ENCODE measurements around the gene YLPM1. TPM values are rescaled to one million over a fixed set of nuclear protein-coding genes. Genes with fewer than 3 reads are reported as not detected.

YLPM1 gene
- total RNA-seq, 1 donor from 2014 or later, result 55.9 TPM

- peaks cover 12% of the 10 kb centered on the region for H3K36me3 Mint-ChIP-seq
- no peak overlapping the region for H3K4me3 ChIP-seq
- H3K9ac ChIP-seq, result no peak overlapping the region
- no peak overlapping the region for H2AFZ ChIP-seq (replicated peaks)
- TF ChIP-seq CTCF (IDR thresholded peaks at IDR 0.05) (no peak), EZH2 (IDR thresholded peaks at IDR 0.05) (no peak), EZH2phosphoT487 (IDR thresholded peaks at IDR 0.05) (no peak)
- no peak overlapping the region for H3K27ac ChIP-seq
- no peaks in the 10 kb centered on the region for H3K9me3 ChIP-seq (ENCODE audit: low read depth)
- H4K20me1 ChIP-seq (ENCODE audit: low read depth), result no peaks in the 10 kb centered on the region
- H3K9me3 Mint-ChIP-seq, result no peaks in the 10 kb centered on the region
- no peak overlapping the region for H3K27ac Mint-ChIP-seq
- H3K27me3 Mint-ChIP-seq (ENCODE audit: insufficient read depth, low read depth), result no peaks in the 10 kb centered on the region
- H3K4me2 ChIP-seq, result no peak overlapping the region
- no peaks in the 10 kb centered on the region for H3K4me1 ChIP-seq
- no peaks in the 10 kb centered on the region for H3K27me3 ChIP-seq
- no peak for DNase-seq (ENCODE audit: low spot score)
- no peaks in the 10 kb centered on the region for H3K79me2 ChIP-seq (ENCODE audit: low read depth)
- no peaks in the 10 kb centered on the region for H3F3A ChIP-seq (ENCODE audit: low read depth)
- H3K4me3 Mint-ChIP-seq, result no peak overlapping the region
- no peaks in the 10 kb centered on the region for H3K4me1 Mint-ChIP-seq
- peaks cover 6% of the 10 kb centered on the region for H3K36me3 ChIP-seq
Observed at GRCh38 chr14:74735125-74735524, 28.0 kb upstream of the YLPM1 start.

GRCh38 chr14:74737753-74738325, 25.3 kb upstream of the YLPM1 start:
- no peak overlapping the region for H3K27ac ChIP-seq
- Mint-ChIP-seq H3K27me3 (ENCODE audit: insufficient read depth, low read depth) (no peaks in the 10 kb centered on the region), H3K27ac (no peak overlapping the region)

GRCh38 chr14:74739293-74740030, 23.7 kb upstream of the YLPM1 start:
- no peak overlapping the region for H3K4me2 ChIP-seq
- no peak for DNase-seq (ENCODE audit: low spot score)
- H3K27ac ChIP-seq, result no peak overlapping the region
- no peak overlapping the region for H3K27ac Mint-ChIP-seq
- no peaks in the 10 kb centered on the region for H3K4me1 ChIP-seq
- no peak overlapping the region for H2AFZ ChIP-seq (replicated peaks)
- H3K4me1 Mint-ChIP-seq, result no peaks in the 10 kb centered on the region
- no peaks in the 10 kb centered on the region for H3F3A ChIP-seq (ENCODE audit: low read depth)
- no peak overlapping the region for H3K4me3 Mint-ChIP-seq
- H3K79me2 ChIP-seq (ENCODE audit: low read depth), result no peaks in the 10 kb centered on the region
- H3K27me3 ChIP-seq, result no peaks in the 10 kb centered on the region
- H3K9ac ChIP-seq, result no peak overlapping the region
- no peaks in the 10 kb centered on the region for H3K9me3 Mint-ChIP-seq
- no peak overlapping the region for H3K4me3 ChIP-seq
- H3K36me3 ChIP-seq, result no peaks in the 10 kb centered on the region
- H4K20me1 ChIP-seq (ENCODE audit: low read depth), result no peaks in the 10 kb centered on the region
- no peaks in the 10 kb centered on the region for H3K27me3 Mint-ChIP-seq (ENCODE audit: insufficient read depth, low read depth)
- H3K9me3 ChIP-seq (ENCODE audit: low read depth), result no peaks in the 10 kb centered on the region
- peaks cover 12% of the 10 kb centered on the region for H3K36me3 Mint-ChIP-seq
- no peak for TF ChIP-seq EZH2phosphoT487 (IDR thresholded peaks at IDR 0.05)
- no peak for TF ChIP-seq CTCF (IDR thresholded peaks at IDR 0.05)
- no peak for TF ChIP-seq EZH2 (IDR thresholded peaks at IDR 0.05)

More at GRCh38 chr14:74737753-74738325, 25.3 kb upstream of the YLPM1 start:
- no peaks in the 10 kb centered on the region for H4K20me1 ChIP-seq (ENCODE audit: low read depth)
- Mint-ChIP-seq H3K9me3 (no peaks in the 10 kb centered on the region), H3K4me1 (no peaks in the 10 kb centered on the region), H3K4me3 (no peak overlapping the region), H3K36me3 (peaks cover 12% of the 10 kb centered on the region)
- H3K4me2 ChIP-seq, result no peak overlapping the region
- no peaks in the 10 kb centered on the region for H3K4me1 ChIP-seq
- no peaks in the 10 kb centered on the region for H3K79me2 ChIP-seq (ENCODE audit: low read depth)
- no peak overlapping the region for H2AFZ ChIP-seq (replicated peaks)
- H3K9ac ChIP-seq, result no peak overlapping the region
- no peaks in the 10 kb centered on the region for H3K9me3 ChIP-seq (ENCODE audit: low read depth)
- TF ChIP-seq EZH2phosphoT487 (IDR thresholded peaks at IDR 0.05) (no peak), EZH2 (IDR thresholded peaks at IDR 0.05) (no peak), CTCF (IDR thresholded peaks at IDR 0.05) (no peak)
- no peaks in the 10 kb centered on the region for H3K27me3 ChIP-seq
- DNase-seq (ENCODE audit: low spot score), result no peak
- H3K4me3 ChIP-seq, result no peak overlapping the region
- no peaks in the 10 kb centered on the region for H3F3A ChIP-seq (ENCODE audit: low read depth)
- H3K36me3 ChIP-seq, result no peaks in the 10 kb centered on the region

Measured in neural progenitor cell (in vitro differentiated cells).